ENCODE measurements around the gene LEFTY2. TPM values are rescaled to one million over a fixed set of nuclear protein-coding genes. Genes with fewer than 3 reads are reported as not detected.

LEFTY2 gene
- total and polyA plus RNA-seq, 9 of the 15 experiments (the other 6 are each of a cell fraction or from before 2014, with no cell fraction given), result 0.04 to 0.14 TPM; not detected in 7

GRCh38 chr1:225973158-225973557 is 32.1 kb upstream of the LEFTY2 start (continued):
- TF ChIP-seq SREBF2 (CRISPR knock-in tag; IDR thresholded peaks at IDR 0.05) (no peak), NRF1 (conservative IDR thresholded peaks at IDR 0.05 in 1 of 2, IDR thresholded peaks at IDR 0.05 in 1 of 2) (no peak), CBX8 (IDR thresholded peaks at IDR 0.05; ENCODE audit: borderline replicate concordance, extremely low read depth, low read depth, low read length, poor library complexity, severe bottlenecking) (no peak), ELF1 (tag; IDR thresholded peaks at IDR 0.05) (no peak), MIER1 (IDR thresholded peaks at IDR 0.05; ENCODE audit: low read depth) (no peak), NFIC (IDR thresholded peaks at IDR 0.05) (0 out of 2 replicates have a peak, but pooled peaks have one; percentile 6), ZNF398 (CRISPR knock-in tag; IDR thresholded peaks at IDR 0.05) (no peak), PRDM10 (IDR thresholded peaks at IDR 0.05; ENCODE audit: partially characterized antibody) (peak; percentile 25), FUS (optimal IDR thresholded peaks at IDR 0.05; ENCODE audit: low read depth, low read length) (no peak), ZNF507 (tag; conservative IDR thresholded peaks at IDR 0.05) (no peak), CBFA2T2 (conservative IDR thresholded peaks at IDR 0.05) (peak; percentile 66), KHSRP (IDR thresholded peaks at IDR 0.05) (no peak), ZNF174 (CRISPR knock-in tag; IDR thresholded peaks at IDR 0.05) (no peak), NFRKB (IDR thresholded peaks at IDR 0.05; ENCODE audit: low read depth) (no peak), ZNF212 (CRISPR knock-in tag; IDR thresholded peaks at IDR 0.05) (no peak), ZC3H4 (CRISPR knock-in tag; IDR thresholded peaks at IDR 0.05; ENCODE audit: borderline replicate concordance) (no peak), MITF (IDR thresholded peaks at IDR 0.05) (no peak), EHMT2 (IDR thresholded peaks at IDR 0.05) (no peak), TCF3 (CRISPR knock-in tag; IDR thresholded peaks at IDR 0.05) (peak; percentile 59), HMG20B (CRISPR knock-in tag; IDR thresholded peaks at IDR 0.05) (no peak), FOXP1 (CRISPR knock-in tag; IDR thresholded peaks at IDR 0.05) (no peak), MNT (conservative IDR thresholded peaks at IDR 0.05) (0 out of 4 replicates have a peak, but pooled peaks of 1 of the 2 experiments have one; percentile 26), POLR3G (IDR thresholded peaks at IDR 0.05; ENCODE audit: extremely low read depth, insufficient read length, insufficient replicate concordance) (no peak)
